Liver (tissue), 9 donors: Measurements from ENCODE around the gene MARK3. TPM values are rescaled to one million over a fixed set of nuclear protein-coding genes. Genes with fewer than 3 reads are reported as not detected.

Source experiments
- DNase-seq: peaks from one replicate; pipeline ENCODE4 v3.0.0-alpha.2; 2017; ENCODE audit warnings: low spot score
- H3K27ac ChIP-seq, 2 donors: one replicate each; pipeline ENCODE4 v1.7.0; 2013; ENCODE audit warnings: inconsistent platforms in 2 of 2, low read length in 2 of 2, control low read depth in 1 of 2, low read depth in 1 of 2, mild to moderate bottlenecking in 1 of 2
- H3K27me3 ChIP-seq, 4 donors: one replicate each; pipeline versions ENCODE4 v1.6.1 to v1.7.0; 2013; ENCODE audit warnings: low read length in 3 of 4, inconsistent platforms in 1 of 4, mild to moderate bottlenecking in 1 of 4, moderate library complexity in 1 of 4; ENCODE audit not compliant: control insufficient read depth in 4 of 4, insufficient read depth in 4 of 4
- H3K36me3 ChIP-seq, 4 donors: one replicate each; pipeline versions ENCODE4 v1.6.1 to v1.7.0; 2013; ENCODE audit warnings: low read length in 3 of 4, mild to moderate bottlenecking in 3 of 4, low read depth in 1 of 4, moderate library complexity in 1 of 4; ENCODE audit not compliant: control insufficient read depth in 4 of 4, insufficient read depth in 3 of 4
- H3K4me1 ChIP-seq, 4 donors: one replicate each; pipeline versions ENCODE4 v1.6.1 to v1.7.0; 2013; ENCODE audit warnings: low read length in 3 of 4, mild to moderate bottlenecking in 3 of 4, moderate library complexity in 1 of 4; ENCODE audit not compliant: control insufficient read depth in 4 of 4, insufficient read depth in 4 of 4
- H3K4me3 ChIP-seq, 3 donors: one replicate each; pipeline versions ENCODE4 v1.6.1 to v1.7.0; 2013; ENCODE audit warnings: low read length in 3 of 3, control low read depth in 1 of 3, low read depth in 1 of 3, mild to moderate bottlenecking in 1 of 3
- H3K9ac ChIP-seq, 2 donors: one replicate each; pipeline ENCODE4 v1.7.0; 2013; ENCODE audit warnings: low read length in 2 of 2, mild to moderate bottlenecking in 2 of 2, moderate library complexity in 2 of 2, control low read depth in 1 of 2, low read depth in 1 of 2
- H3K9me3 ChIP-seq, 4 donors: one replicate each; pipeline versions ENCODE4 v1.6.1 to v1.7.0; 2013; ENCODE audit warnings: low read length in 3 of 4; ENCODE audit not compliant: control insufficient read depth in 4 of 4
- FOXA1 ChIP-seq: IDR thresholded peaks from 2 replicates; pipeline ENCODE4 v1.6.1; 2016; ENCODE audit warnings: antibody characterized with exemption
- FOXA2 ChIP-seq: IDR thresholded peaks from 2 replicates; pipeline ENCODE4 v1.6.1; 2016; ENCODE audit warnings: antibody characterized with exemption
- GABPA ChIP-seq, 2 donors: IDR thresholded peaks in 1 of 2; conservative IDR thresholded peaks in 1 of 2; 2 replicates each; pipeline ENCODE4 v1.6.1; 2016; ENCODE audit warnings: antibody characterized with exemption in 2 of 2, mild to moderate bottlenecking in 1 of 2, moderate library complexity in 1 of 2
- HNF4A ChIP-seq, 2 donors: conservative IDR thresholded peaks; 2 replicates each; pipeline ENCODE4 v1.6.1; 2016; ENCODE audit warnings: antibody characterized with exemption in 2 of 2, mild to moderate bottlenecking in 2 of 2
- HNF4G ChIP-seq: IDR thresholded peaks from 2 replicates; pipeline ENCODE4 v1.6.1; 2016; ENCODE audit warnings: antibody characterized with exemption
- JUND ChIP-seq, 2 donors: IDR thresholded peaks; 2 replicates each; pipeline ENCODE4 v1.6.1; 2016; ENCODE audit warnings: antibody characterized with exemption in 2 of 2
- MAX ChIP-seq: IDR thresholded peaks from 2 replicates; pipeline ENCODE4 v1.6.1; 2016; ENCODE audit warnings: antibody characterized with exemption
- NR2F2 ChIP-seq: IDR thresholded peaks from 2 replicates; pipeline ENCODE4 v1.6.1; 2016; ENCODE audit warnings: antibody characterized with exemption
- RAD21 ChIP-seq, 2 donors: IDR thresholded peaks; 2 replicates each; pipeline ENCODE4 v1.6.1; 2016; ENCODE audit warnings: antibody characterized with exemption in 2 of 2, mild to moderate bottlenecking in 2 of 2
- RXRA ChIP-seq, 2 donors: IDR thresholded peaks; 2 replicates each; pipeline ENCODE4 v1.6.1; 2017 to 2018; ENCODE audit warnings: antibody characterized with exemption in 2 of 2, mild to moderate bottlenecking in 1 of 2
- SP1 ChIP-seq: IDR thresholded peaks from 2 replicates; pipeline ENCODE4 v1.6.1; 2018; ENCODE audit warnings: antibody characterized with exemption, mild to moderate bottlenecking
- TAF1 ChIP-seq: conservative IDR thresholded peaks from 2 replicates; pipeline ENCODE4 v1.6.1; 2016; ENCODE audit warnings: antibody characterized with exemption, mild to moderate bottlenecking
- YY1 ChIP-seq: IDR thresholded peaks from 2 replicates; pipeline ENCODE4 v1.6.1; 2016; ENCODE audit warnings: antibody characterized with exemption, mild to moderate bottlenecking
- ZBTB33 ChIP-seq: IDR thresholded peaks from 2 replicates; pipeline ENCODE4 v1.6.1; 2016; ENCODE audit warnings: antibody characterized with exemption
- WGBS: extraction: QIAGEN DNeasy Blood & Tissue Kit; methylation state at CpG from one replicate; pipeline ENCODE4 v1.1.7; 2013; 5-methylcytosine and 5-hydroxymethylcytosine counted together
- polyA plus RNA-seq, 2 donors: library from polyadenylated mRNA; stranded (reverse) in 1 of 2; unstranded in 1 of 2; fragments of 200-250 nt in 1 of 2; fragments of >200 nt in 1 of 2; fragmentation: Nextera tagmentation in 1 of 2; extraction: Ambion mirVana in 1 of 2; gene quantifications; one replicate each; pipeline versions ENCODE4 v1.2.1 to v1.2.3, GENCODE V29; 2013 to 2015
- total RNA-seq, 2 donors: library from RNA; depleted of rRNA; stranded (reverse); fragments of >200 nt; gene quantifications; one replicate each; pipeline ENCODE4 v1.2.3, GENCODE V29; 2014
- TF ChIP-seq, protein P1 (sequence below): IDR thresholded peaks from 2 replicates; pipeline ENCODE4 v1.6.1; 2016; ENCODE audit warnings: antibody characterized with exemption, mild to moderate bottlenecking
- TF ChIP-seq, protein P2 (sequence below): fragments of 150-350 bp; IDR thresholded peaks from 2 replicates; pipeline ENCODE4 v1.5.1; 2017; ENCODE audit warnings: improper control_type of control experiment, low read depth, low read length; ENCODE audit not compliant: missing input control
- TF ChIP-seq, protein P3 (sequence below): IDR thresholded peaks from 2 replicates; pipeline ENCODE4 v1.6.1; 2016; ENCODE audit warnings: antibody characterized with exemption
- donor health status: healthy.
- donor health status: healthy.
- donor health status: healthy.
- donor health status: healthy.
- donor health status: healthy.

Gene MARK3
- total and polyA plus RNA-seq, 4 donors, result 14.1 to 86.0 (median 33.0) TPM

GRCh38 chr14:103453791-103454190, 68.6 kb downstream of the MARK3 start:
- peaks cover 0 to 5% (median 0%) of the 10 kb centered on the region in 4 donors for H3K36me3 ChIP-seq
- H3K4me1 ChIP-seq, result peaks cover 0 to 3% (median 3%) of the 10 kb centered on the region in 4 donors
- TF ChIP-seq TAF1 (no peak), RXRA (IDR thresholded peaks at IDR 0.05) (no peak), ZBTB33 (no peak), FOXA1 (no peak), HNF4G (no peak)
- DNase-seq, result no peak
- no peak overlapping the region for H3K4me3 ChIP-seq
- no peak overlapping the region for H3K9ac ChIP-seq
- 97% methylated on average over 6 of the region's 6 CpGs for WGBS
- no peak overlapping the region for H3K27ac ChIP-seq
- no peaks in the 10 kb centered on the region for H3K9me3 ChIP-seq
- H3K27me3 ChIP-seq, result no peaks in the 10 kb centered on the region

DNA sequence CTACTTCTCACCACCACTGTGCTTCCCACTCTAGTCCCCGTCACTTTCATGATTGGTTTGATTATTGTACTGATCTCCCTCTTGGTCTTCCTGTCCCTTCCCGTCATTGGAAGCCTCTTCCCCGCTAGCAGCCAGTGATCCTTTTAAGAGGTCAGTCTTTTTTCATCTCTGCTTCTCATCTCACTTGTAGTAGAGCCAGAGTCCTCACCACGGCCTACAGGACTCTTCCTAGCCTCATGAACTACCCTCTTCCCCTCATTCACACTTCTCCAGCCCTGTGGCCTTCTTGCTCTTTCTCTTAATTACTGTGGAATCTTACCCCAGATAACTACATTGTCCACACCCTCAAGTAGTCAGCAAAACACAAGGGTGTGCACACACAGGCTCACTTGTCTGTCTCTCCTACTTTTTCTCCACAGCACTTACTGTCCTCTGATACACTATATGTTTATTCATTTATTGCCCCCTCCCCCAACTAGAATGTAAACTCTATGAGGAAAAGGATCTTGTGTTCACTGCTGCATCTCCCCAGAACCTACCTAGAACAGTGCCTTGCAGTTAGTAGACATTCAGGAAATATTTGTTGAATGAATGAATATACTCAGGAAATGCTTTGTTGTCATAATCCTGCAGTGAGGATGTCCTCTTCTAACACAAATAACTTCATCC, 71.1 kb downstream of the MARK3 start:
- Histone ChIP-seq H3K27ac (no peak overlapping the region), H3K36me3 (peaks cover 0 to 6% (median 3%) of the 10 kb centered on the region in 4 donors), H3K4me1 (peaks cover 0 to 3% (median 3%) of the 10 kb centered on the region in 4 donors), H3K9me3 (no peaks in the 10 kb centered on the region), H3K4me3 (no peak overlapping the region), H3K27me3 (no peaks in the 10 kb centered on the region), H3K9ac (no peak overlapping the region)
- 86% methylated on average over 4 of the region's 4 CpGs for WGBS
- DNase-seq, result no peak
- TF ChIP-seq TAF1 (no peak), HNF4A (conservative IDR thresholded peaks at IDR 0.05) (no peak), GABPA (IDR thresholded peaks at IDR 0.05 in 1 of 2, conservative IDR thresholded peaks at IDR 0.05 in 1 of 2) (no peak), YY1 (no peak), SP1 (no peak), RXRA (IDR thresholded peaks at IDR 0.05) (no peak), MAX (no peak), HNF4G (no peak), NR2F2 (no peak), RAD21 (IDR thresholded peaks at IDR 0.05) (no peak), FOXA1 (no peak), FOXA2 (no peak), JUND (IDR thresholded peaks at IDR 0.05) (no peak)
- TF ChIP-seq, protein P1, sequence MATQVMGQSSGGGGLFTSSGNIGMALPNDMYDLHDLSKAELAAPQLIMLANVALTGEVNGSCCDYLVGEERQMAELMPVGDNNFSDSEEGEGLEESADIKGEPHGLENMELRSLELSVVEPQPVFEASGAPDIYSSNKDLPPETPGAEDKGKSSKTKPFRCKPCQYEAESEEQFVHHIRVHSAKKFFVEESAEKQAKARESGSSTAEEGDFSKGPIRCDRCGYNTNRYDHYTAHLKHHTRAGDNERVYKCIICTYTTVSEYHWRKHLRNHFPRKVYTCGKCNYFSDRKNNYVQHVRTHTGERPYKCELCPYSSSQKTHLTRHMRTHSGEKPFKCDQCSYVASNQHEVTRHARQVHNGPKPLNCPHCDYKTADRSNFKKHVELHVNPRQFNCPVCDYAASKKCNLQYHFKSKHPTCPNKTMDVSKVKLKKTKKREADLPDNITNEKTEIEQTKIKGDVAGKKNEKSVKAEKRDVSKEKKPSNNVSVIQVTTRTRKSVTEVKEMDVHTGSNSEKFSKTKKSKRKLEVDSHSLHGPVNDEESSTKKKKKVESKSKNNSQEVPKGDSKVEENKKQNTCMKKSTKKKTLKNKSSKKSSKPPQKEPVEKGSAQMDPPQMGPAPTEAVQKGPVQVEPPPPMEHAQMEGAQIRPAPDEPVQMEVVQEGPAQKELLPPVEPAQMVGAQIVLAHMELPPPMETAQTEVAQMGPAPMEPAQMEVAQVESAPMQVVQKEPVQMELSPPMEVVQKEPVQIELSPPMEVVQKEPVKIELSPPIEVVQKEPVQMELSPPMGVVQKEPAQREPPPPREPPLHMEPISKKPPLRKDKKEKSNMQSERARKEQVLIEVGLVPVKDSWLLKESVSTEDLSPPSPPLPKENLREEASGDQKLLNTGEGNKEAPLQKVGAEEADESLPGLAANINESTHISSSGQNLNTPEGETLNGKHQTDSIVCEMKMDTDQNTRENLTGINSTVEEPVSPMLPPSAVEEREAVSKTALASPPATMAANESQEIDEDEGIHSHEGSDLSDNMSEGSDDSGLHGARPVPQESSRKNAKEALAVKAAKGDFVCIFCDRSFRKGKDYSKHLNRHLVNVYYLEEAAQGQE, result no peak
- TF ChIP-seq, protein P2, sequence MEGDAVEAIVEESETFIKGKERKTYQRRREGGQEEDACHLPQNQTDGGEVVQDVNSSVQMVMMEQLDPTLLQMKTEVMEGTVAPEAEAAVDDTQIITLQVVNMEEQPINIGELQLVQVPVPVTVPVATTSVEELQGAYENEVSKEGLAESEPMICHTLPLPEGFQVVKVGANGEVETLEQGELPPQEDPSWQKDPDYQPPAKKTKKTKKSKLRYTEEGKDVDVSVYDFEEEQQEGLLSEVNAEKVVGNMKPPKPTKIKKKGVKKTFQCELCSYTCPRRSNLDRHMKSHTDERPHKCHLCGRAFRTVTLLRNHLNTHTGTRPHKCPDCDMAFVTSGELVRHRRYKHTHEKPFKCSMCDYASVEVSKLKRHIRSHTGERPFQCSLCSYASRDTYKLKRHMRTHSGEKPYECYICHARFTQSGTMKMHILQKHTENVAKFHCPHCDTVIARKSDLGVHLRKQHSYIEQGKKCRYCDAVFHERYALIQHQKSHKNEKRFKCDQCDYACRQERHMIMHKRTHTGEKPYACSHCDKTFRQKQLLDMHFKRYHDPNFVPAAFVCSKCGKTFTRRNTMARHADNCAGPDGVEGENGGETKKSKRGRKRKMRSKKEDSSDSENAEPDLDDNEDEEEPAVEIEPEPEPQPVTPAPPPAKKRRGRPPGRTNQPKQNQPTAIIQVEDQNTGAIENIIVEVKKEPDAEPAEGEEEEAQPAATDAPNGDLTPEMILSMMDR, result no peak
- TF ChIP-seq, protein P3, sequence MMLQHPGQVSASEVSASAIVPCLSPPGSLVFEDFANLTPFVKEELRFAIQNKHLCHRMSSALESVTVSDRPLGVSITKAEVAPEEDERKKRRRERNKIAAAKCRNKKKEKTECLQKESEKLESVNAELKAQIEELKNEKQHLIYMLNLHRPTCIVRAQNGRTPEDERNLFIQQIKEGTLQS, result no peak
